ENCODE measurements around the gene CCDC90B. TPM values are rescaled to one million over a fixed set of nuclear protein-coding genes. Genes with fewer than 3 reads are reported as not detected.
"Not testable (repeated sequence)": the region's sequence is repeated elsewhere in the genome, so short reads cannot be mapped to it uniquely, and the experiment has no call there.

The CCDC90B gene
- total and polyA plus RNA-seq, 4 donors = 18.8 to 40.5 (median 28.1) TPM

DNA sequence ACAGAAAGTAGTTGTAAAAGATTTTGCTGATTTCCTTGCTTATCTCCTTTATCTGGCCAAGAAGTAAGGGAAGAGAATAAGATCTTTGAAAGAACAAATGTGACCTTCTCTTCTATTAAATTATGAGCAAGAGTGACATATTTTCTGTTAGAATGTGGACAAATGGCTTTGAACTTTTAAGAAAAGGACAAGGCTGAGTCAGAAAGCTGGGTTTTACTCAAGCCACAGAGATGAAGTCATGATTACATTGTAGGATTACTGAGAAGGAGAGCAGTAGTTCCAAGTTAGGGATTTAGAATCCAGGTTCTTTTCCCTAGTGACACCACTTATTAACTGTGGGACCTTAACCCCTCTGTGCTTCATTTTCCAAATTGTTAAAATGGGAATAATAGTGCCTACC, 13.5 kb downstream of the CCDC90B start:
- no peak overlapping the region for H3K4me3 ChIP-seq (ENCODE audit: low read depth in 1 of 3, low read length in 3 of 3)
- TF ChIP-seq, protein P1, sequence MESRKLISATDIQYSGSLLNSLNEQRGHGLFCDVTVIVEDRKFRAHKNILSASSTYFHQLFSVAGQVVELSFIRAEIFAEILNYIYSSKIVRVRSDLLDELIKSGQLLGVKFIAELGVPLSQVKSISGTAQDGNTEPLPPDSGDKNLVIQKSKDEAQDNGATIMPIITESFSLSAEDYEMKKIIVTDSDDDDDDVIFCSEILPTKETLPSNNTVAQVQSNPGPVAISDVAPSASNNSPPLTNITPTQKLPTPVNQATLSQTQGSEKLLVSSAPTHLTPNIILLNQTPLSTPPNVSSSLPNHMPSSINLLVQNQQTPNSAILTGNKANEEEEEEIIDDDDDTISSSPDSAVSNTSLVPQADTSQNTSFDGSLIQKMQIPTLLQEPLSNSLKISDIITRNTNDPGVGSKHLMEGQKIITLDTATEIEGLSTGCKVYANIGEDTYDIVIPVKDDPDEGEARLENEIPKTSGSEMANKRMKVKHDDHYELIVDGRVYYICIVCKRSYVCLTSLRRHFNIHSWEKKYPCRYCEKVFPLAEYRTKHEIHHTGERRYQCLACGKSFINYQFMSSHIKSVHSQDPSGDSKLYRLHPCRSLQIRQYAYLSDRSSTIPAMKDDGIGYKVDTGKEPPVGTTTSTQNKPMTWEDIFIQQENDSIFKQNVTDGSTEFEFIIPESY (IDR thresholded peaks at IDR 0.05) = no peak
- TF ChIP-seq GABPA (IDR thresholded peaks at IDR 0.05 in 1 of 2, conservative IDR thresholded peaks at IDR 0.05 in 1 of 2) (no peak), JUND (IDR thresholded peaks at IDR 0.05) (no peak), RAD21 (IDR thresholded peaks at IDR 0.05) (no peak), RXRA (IDR thresholded peaks at IDR 0.05) (no peak), YY1 (IDR thresholded peaks at IDR 0.05) (no peak), FOXA2 (IDR thresholded peaks at IDR 0.05) (no peak), TAF1 (conservative IDR thresholded peaks at IDR 0.05) (no peak), NR2F2 (IDR thresholded peaks at IDR 0.05) (no peak), EGR1 (IDR thresholded peaks at IDR 0.05; ENCODE audit: low read depth in 2 of 2) (no peak), SP1 (IDR thresholded peaks at IDR 0.05) (no peak), FOXA1 (IDR thresholded peaks at IDR 0.05) (no peak), HNF4A (conservative IDR thresholded peaks at IDR 0.05) (no peak), HNF4G (IDR thresholded peaks at IDR 0.05) (no peak)
- TF ChIP-seq, protein P2, sequence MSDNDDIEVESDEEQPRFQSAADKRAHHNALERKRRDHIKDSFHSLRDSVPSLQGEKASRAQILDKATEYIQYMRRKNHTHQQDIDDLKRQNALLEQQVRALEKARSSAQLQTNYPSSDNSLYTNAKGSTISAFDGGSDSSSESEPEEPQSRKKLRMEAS (IDR thresholded peaks at IDR 0.05) = no peak
- TF ChIP-seq, protein P3, sequence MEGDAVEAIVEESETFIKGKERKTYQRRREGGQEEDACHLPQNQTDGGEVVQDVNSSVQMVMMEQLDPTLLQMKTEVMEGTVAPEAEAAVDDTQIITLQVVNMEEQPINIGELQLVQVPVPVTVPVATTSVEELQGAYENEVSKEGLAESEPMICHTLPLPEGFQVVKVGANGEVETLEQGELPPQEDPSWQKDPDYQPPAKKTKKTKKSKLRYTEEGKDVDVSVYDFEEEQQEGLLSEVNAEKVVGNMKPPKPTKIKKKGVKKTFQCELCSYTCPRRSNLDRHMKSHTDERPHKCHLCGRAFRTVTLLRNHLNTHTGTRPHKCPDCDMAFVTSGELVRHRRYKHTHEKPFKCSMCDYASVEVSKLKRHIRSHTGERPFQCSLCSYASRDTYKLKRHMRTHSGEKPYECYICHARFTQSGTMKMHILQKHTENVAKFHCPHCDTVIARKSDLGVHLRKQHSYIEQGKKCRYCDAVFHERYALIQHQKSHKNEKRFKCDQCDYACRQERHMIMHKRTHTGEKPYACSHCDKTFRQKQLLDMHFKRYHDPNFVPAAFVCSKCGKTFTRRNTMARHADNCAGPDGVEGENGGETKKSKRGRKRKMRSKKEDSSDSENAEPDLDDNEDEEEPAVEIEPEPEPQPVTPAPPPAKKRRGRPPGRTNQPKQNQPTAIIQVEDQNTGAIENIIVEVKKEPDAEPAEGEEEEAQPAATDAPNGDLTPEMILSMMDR (IDR thresholded peaks at IDR 0.05; ENCODE audit: low read depth, low read length, missing input control) = no peak
- TF ChIP-seq, protein P4, sequence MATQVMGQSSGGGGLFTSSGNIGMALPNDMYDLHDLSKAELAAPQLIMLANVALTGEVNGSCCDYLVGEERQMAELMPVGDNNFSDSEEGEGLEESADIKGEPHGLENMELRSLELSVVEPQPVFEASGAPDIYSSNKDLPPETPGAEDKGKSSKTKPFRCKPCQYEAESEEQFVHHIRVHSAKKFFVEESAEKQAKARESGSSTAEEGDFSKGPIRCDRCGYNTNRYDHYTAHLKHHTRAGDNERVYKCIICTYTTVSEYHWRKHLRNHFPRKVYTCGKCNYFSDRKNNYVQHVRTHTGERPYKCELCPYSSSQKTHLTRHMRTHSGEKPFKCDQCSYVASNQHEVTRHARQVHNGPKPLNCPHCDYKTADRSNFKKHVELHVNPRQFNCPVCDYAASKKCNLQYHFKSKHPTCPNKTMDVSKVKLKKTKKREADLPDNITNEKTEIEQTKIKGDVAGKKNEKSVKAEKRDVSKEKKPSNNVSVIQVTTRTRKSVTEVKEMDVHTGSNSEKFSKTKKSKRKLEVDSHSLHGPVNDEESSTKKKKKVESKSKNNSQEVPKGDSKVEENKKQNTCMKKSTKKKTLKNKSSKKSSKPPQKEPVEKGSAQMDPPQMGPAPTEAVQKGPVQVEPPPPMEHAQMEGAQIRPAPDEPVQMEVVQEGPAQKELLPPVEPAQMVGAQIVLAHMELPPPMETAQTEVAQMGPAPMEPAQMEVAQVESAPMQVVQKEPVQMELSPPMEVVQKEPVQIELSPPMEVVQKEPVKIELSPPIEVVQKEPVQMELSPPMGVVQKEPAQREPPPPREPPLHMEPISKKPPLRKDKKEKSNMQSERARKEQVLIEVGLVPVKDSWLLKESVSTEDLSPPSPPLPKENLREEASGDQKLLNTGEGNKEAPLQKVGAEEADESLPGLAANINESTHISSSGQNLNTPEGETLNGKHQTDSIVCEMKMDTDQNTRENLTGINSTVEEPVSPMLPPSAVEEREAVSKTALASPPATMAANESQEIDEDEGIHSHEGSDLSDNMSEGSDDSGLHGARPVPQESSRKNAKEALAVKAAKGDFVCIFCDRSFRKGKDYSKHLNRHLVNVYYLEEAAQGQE (IDR thresholded peaks at IDR 0.05) = no peak
- TF ChIP-seq, protein P5, sequence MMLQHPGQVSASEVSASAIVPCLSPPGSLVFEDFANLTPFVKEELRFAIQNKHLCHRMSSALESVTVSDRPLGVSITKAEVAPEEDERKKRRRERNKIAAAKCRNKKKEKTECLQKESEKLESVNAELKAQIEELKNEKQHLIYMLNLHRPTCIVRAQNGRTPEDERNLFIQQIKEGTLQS (IDR thresholded peaks at IDR 0.05) = no peak
- H3K27me3 ChIP-seq (ENCODE audit: control insufficient read depth in 4 of 4, insufficient read depth in 4 of 4, low read length in 3 of 4) = no peaks in the 10 kb centered on the region
- no peaks in the 10 kb centered on the region for H3K4me1 ChIP-seq (ENCODE audit: control insufficient read depth in 4 of 4, insufficient read depth in 4 of 4, low read length in 3 of 4)
- H3K36me3 ChIP-seq (ENCODE audit: control insufficient read depth in 4 of 4, insufficient read depth in 3 of 4, low read depth in 1 of 4, low read length in 3 of 4) = peaks cover 4 to 36% (median 25%) of the 10 kb centered on the region in 4 donors
- H3K27ac ChIP-seq (ENCODE audit: low read depth in 1 of 2, low read length in 2 of 2) = no peak overlapping the region
- no peak overlapping the region for H3K9ac ChIP-seq (ENCODE audit: low read depth in 1 of 2, low read length in 2 of 2)
- no peaks in the 10 kb centered on the region for H3K9me3 ChIP-seq (ENCODE audit: control insufficient read depth in 4 of 4, low read length in 3 of 4)
- DNase-seq (ENCODE audit: low spot score) = no peak

DNA sequence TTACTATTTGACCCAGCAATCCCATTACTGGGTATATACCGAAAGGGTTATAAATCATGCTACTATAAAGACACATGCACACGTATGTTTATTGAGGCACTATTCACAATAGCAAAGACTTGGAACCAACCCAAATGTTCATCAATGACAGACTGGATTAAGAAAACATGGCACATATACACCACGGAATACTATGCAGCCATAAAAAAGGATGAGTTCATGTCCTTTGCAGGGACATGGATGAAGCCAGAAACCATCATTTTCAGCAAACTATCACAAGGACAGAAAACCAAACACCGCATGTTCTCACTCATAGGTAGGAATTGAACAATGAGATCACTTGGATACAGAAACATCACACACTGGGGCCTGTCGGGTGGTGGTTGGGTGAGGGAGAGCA, 14.4 kb downstream of the CCDC90B start:
- DNase-seq (ENCODE audit: low spot score); H3K27ac ChIP-seq (ENCODE audit: low read depth in 1 of 2, low read length in 2 of 2); H3K4me1 ChIP-seq (ENCODE audit: control insufficient read depth in 4 of 4, insufficient read depth in 4 of 4, low read length in 3 of 4); H3K9me3 ChIP-seq (ENCODE audit: control insufficient read depth in 4 of 4, low read length in 3 of 4); H3K9ac ChIP-seq (ENCODE audit: low read depth in 1 of 2, low read length in 2 of 2); H3K27me3 ChIP-seq (ENCODE audit: control insufficient read depth in 4 of 4, insufficient read depth in 4 of 4, low read length in 3 of 4); H3K4me3 ChIP-seq (ENCODE audit: low read depth in 1 of 3, low read length in 3 of 3): not testable (repeated sequence)
- H3K36me3 ChIP-seq (ENCODE audit: control insufficient read depth in 4 of 4, insufficient read depth in 3 of 4, low read depth in 1 of 4, low read length in 3 of 4) = peaks cover 4 to 33% (median 27%) of the 10 kb centered on the region in 4 donors
- WGBS = 97% methylated on average over 5 of the region's 5 CpGs

DNA sequence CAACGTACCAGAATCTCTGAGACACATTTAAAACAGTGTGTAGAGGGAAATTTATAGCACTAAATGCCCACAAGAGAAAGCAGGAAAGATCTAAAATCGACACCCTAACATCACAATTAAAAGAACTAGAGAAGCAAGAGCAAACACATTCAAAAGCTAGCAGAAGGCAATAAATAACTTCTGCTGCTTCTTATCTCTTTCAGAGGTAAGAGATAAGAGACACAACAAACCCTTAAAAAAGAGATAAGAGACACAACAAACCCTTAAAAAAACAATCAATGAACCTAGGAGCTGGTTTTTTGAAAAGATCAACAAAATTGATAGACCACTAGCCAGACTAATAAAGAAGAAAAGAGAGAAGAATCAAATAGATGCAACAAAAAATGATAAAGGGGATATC, 17.1 kb downstream of the CCDC90B start:
- DNase-seq (ENCODE audit: low spot score); H3K4me3 ChIP-seq (ENCODE audit: low read depth in 1 of 3, low read length in 3 of 3); H3K4me1 ChIP-seq (ENCODE audit: control insufficient read depth in 4 of 4, insufficient read depth in 4 of 4, low read length in 3 of 4); H3K9ac ChIP-seq (ENCODE audit: low read depth in 1 of 2, low read length in 2 of 2); H3K9me3 ChIP-seq (ENCODE audit: control insufficient read depth in 4 of 4, low read length in 3 of 4); H3K27me3 ChIP-seq (ENCODE audit: control insufficient read depth in 4 of 4, insufficient read depth in 4 of 4, low read length in 3 of 4); H3K27ac ChIP-seq (ENCODE audit: low read depth in 1 of 2, low read length in 2 of 2): not testable (repeated sequence)
- H3K36me3 ChIP-seq (ENCODE audit: control insufficient read depth in 4 of 4, insufficient read depth in 3 of 4, low read depth in 1 of 4, low read length in 3 of 4) = peaks cover 8 to 25% (median 22%) of the 10 kb centered on the region in 4 donors
- 63% methylated on average over 2 of the region's 2 CpGs for WGBS

Measured in liver (tissue), 9 donors.